H1 (cell line): ENCODE data around the gene LITAFD. TPM values are rescaled to one million over a fixed set of nuclear protein-coding genes. Genes with fewer than 3 reads are reported as not detected.

Experiments used
- CTCF ChIA-PET: fragments of 300-600 bp; sonication (Branson Sonifier 250); formaldehyde crosslinking; loops from one replicate; lab custom pipeline; 2021; ENCODE audit not compliant: partially characterized antibody; lab: Charles Lee
- POLR2A ChIA-PET: fragments of 300-600 bp; sonication (Branson Sonifier 250); formaldehyde crosslinking; loops from one replicate; lab custom pipeline; 2021; ENCODE audit warnings: inconsistent platforms; ENCODE audit not compliant: partially characterized antibody; lab: Charles Lee
- DNase-seq, 2 experiments: peaks; one replicate each; pipeline versions ENCODE4 v3.0.0 to v3.0.0-alpha.2; 2010 to 2022; ENCODE audit warnings: low spot score in 2 of 2, low read depth in 1 of 2, mixed read lengths in 1 of 2
- FAIRE-seq: peaks from 2 replicates; lab custom pipeline; 2011; peaks lifted over from hg19 to GRCh38; lab: Jason Lieb, UNC
- H2AFZ ChIP-seq: 2 replicates; pipeline ENCODE4 v1.8.1; 2012; ENCODE audit warnings: low read length, inconsistent platforms
- H2AK5ac ChIP-seq: 2 replicates; pipeline ENCODE4 v1.6.1; 2013; ENCODE audit warnings: low read depth, low read length
- H2BK120ac ChIP-seq: replicated peaks from 2 replicates; pipeline ENCODE3; 2013; ENCODE audit warnings: low read depth, low read length, inconsistent platforms
- H2BK12ac ChIP-seq: 2 replicates; pipeline ENCODE4 v1.6.1; 2013; ENCODE audit warnings: low read depth, low read length
- H2BK15ac ChIP-seq: 2 replicates; pipeline ENCODE4 v1.6.1; 2013; ENCODE audit warnings: low read length
- H2BK20ac ChIP-seq: 2 replicates; pipeline ENCODE4 v1.6.1; 2013; ENCODE audit warnings: low read length
- H2BK5ac ChIP-seq: 2 replicates; pipeline ENCODE4 v1.6.1; 2013; ENCODE audit warnings: low read depth, low read length
- H3K14ac ChIP-seq: 2 replicates; pipeline ENCODE4 v1.6.1; 2013; ENCODE audit warnings: inconsistent platforms; ENCODE audit not compliant: insufficient read length
- H3K18ac ChIP-seq: 2 replicates; pipeline ENCODE4 v1.6.1; 2013; ENCODE audit warnings: low read length; ENCODE audit errors: extremely low read depth
- H3K23ac ChIP-seq: 2 replicates; pipeline ENCODE4 v1.6.1; 2013; ENCODE audit warnings: inconsistent platforms; ENCODE audit not compliant: insufficient read length
- H3K23me2 ChIP-seq: 2 replicates; pipeline ENCODE4 v1.6.1; 2013; ENCODE audit warnings: low read depth, low read length
- H3K27ac ChIP-seq: 2 replicates; pipeline ENCODE4 v1.6.1; 2011; ENCODE audit warnings: low read depth, low read length, inconsistent platforms
- H3K27me3 ChIP-seq, 4 experiments: replicated peaks in 1 of 4; 1 replicate in 1 of 4; 2 replicates in 3 of 4; pipeline versions ENCODE4 v1.6.1 to v1.8.1; 2011 to 2013; ENCODE audit warnings: low read length in 3 of 4, mild to moderate bottlenecking in 3 of 4, inconsistent platforms in 2 of 4, mixed read lengths in 2 of 4, moderate library complexity in 1 of 4; ENCODE audit not compliant: control insufficient read depth in 3 of 4, insufficient read depth in 3 of 4; ENCODE audit errors: extremely low read depth in 1 of 4
- H3K36me3 ChIP-seq, 4 experiments: 2 replicates each; pipeline versions ENCODE4 v1.6.1 to v1.8.1; 2011 to 2013; ENCODE audit warnings: mild to moderate bottlenecking in 4 of 4, low read length in 3 of 4, moderate library complexity in 2 of 4, control low read depth in 1 of 4, inconsistent platforms in 1 of 4; ENCODE audit not compliant: insufficient read depth in 4 of 4, control insufficient read depth in 2 of 4
- H3K4ac ChIP-seq: replicated peaks from 2 replicates; pipeline ENCODE3; 2013; ENCODE audit warnings: low read length, low read depth, mixed read lengths, inconsistent platforms; ENCODE audit not compliant: insufficient read length
- H3K4me1 ChIP-seq, 4 experiments: replicated peaks in 1 of 4; 1 replicate in 1 of 4; 2 replicates in 3 of 4; pipeline versions ENCODE4 v1.6.1 to v1.8.1; 2011 to 2013; ENCODE audit warnings: low read length in 3 of 4, inconsistent platforms in 2 of 4, mixed read lengths in 1 of 4; ENCODE audit not compliant: insufficient read depth in 4 of 4, control insufficient read depth in 3 of 4
- H3K4me2 ChIP-seq, 2 experiments: 2 replicates each; pipeline versions ENCODE4 v1.6.1 to v1.8.1; 2011 to 2013; ENCODE audit warnings: low read depth in 2 of 2, low read length in 2 of 2, control low read depth in 1 of 2, inconsistent platforms in 1 of 2, mild to moderate bottlenecking in 1 of 2; ENCODE audit not compliant: insufficient read depth in 1 of 2
- H3K4me3 ChIP-seq, 4 experiments: fragments of 200-600, 300-600 bp in 1 of 4; sonication (generic), shearing (Covaris generic), sonication (Bioruptor Twin) in 1 of 4; 2 replicates each; pipeline versions ENCODE4 v1.5.1 to v1.8.1; 2011 to 2016; ENCODE audit warnings: low read length in 4 of 4, low read depth in 3 of 4, control low read depth in 2 of 4, inconsistent platforms in 2 of 4, mild to moderate bottlenecking in 2 of 4, mixed read lengths in 1 of 4, moderate library complexity in 1 of 4; ENCODE audit not compliant: insufficient read depth in 2 of 4; ENCODE audit errors: extremely low read depth in 1 of 4
- H3K56ac ChIP-seq: replicated peaks from 2 replicates; pipeline ENCODE3; 2013; ENCODE audit warnings: low read depth, mild to moderate bottlenecking, mixed read lengths, low read length, inconsistent platforms; ENCODE audit not compliant: insufficient read length
- H3K79me1 ChIP-seq: 2 replicates; pipeline ENCODE4 v1.6.1; 2013; ENCODE audit warnings: low read depth, low read length, control low read depth
- H3K79me2 ChIP-seq, 2 experiments: 2 replicates each; pipeline versions ENCODE4 v1.6.1 to v1.8.1; 2012 to 2013; ENCODE audit warnings: low read length in 2 of 2, mild to moderate bottlenecking in 2 of 2, inconsistent platforms in 1 of 2; ENCODE audit not compliant: insufficient read depth in 2 of 2, control insufficient read depth in 1 of 2
- H3K9ac ChIP-seq, 4 experiments: replicated peaks in 1 of 4; 1 replicate in 1 of 4; 2 replicates in 3 of 4; pipeline versions ENCODE4 v1.6.1 to v1.8.1; 2011 to 2013; ENCODE audit warnings: low read depth in 3 of 4, low read length in 3 of 4, control low read depth in 2 of 4, mild to moderate bottlenecking in 2 of 4, moderate library complexity in 2 of 4, inconsistent platforms in 1 of 4; ENCODE audit errors: extremely low read depth in 1 of 4
- H3K9me3 ChIP-seq, 2 experiments: 2 replicates each; pipeline versions ENCODE4 v1.6.1 to v1.8.1; 2012 to 2013; ENCODE audit warnings: mild to moderate bottlenecking in 2 of 2, moderate library complexity in 2 of 2, control low read depth in 1 of 2, inconsistent platforms in 1 of 2, low read depth in 1 of 2, low read length in 1 of 2, mixed read lengths in 1 of 2; ENCODE audit not compliant: insufficient read depth in 2 of 2
- H4K20me1 ChIP-seq, 2 experiments: replicated peaks in 1 of 2; 2 replicates each; pipeline versions ENCODE3 to v1.8.1; 2011 to 2013; ENCODE audit warnings: inconsistent platforms in 2 of 2, low read length in 2 of 2, mild to moderate bottlenecking in 1 of 2; ENCODE audit not compliant: insufficient read depth in 2 of 2, control insufficient read depth in 1 of 2
- H4K5ac ChIP-seq: 2 replicates; pipeline ENCODE4 v1.6.1; 2013; ENCODE audit warnings: low read length, low read depth, mixed read lengths, inconsistent platforms; ENCODE audit not compliant: insufficient read length
- H4K8ac ChIP-seq: 2 replicates; pipeline ENCODE4 v1.8.0; 2013; ENCODE audit warnings: mild to moderate bottlenecking, moderate library complexity, low read length, inconsistent platforms; ENCODE audit not compliant: insufficient read depth; ENCODE audit errors: extremely low read depth
- H4K91ac ChIP-seq: replicated peaks from 2 replicates; pipeline ENCODE3; 2013; ENCODE audit warnings: low read length, mixed read lengths, inconsistent platforms; ENCODE audit not compliant: insufficient read length
- POLR2A ChIP-seq, 2 experiments: IDR thresholded peaks; 1 replicate in 1 of 2; 2 replicates in 1 of 2; pipeline ENCODE4 v1.6.1; 2011; ENCODE audit warnings: low read depth in 2 of 2, low read length in 2 of 2, mild to moderate bottlenecking in 2 of 2; ENCODE audit errors: control extremely low read depth in 1 of 2
- SIRT6 ChIP-seq: IDR thresholded peaks from one replicate; pipeline ENCODE4 v1.7.1; 2012; ENCODE audit warnings: low read length, inconsistent platforms
- WGBS, 2 experiments: shearing (Covaris generic) in 1 of 2; methylation state at CpG; one replicate each; pipeline versions ENCODE4 v1.1.6 to v1.1.7; 2013 to 2015; ENCODE audit warnings: low lambda C conversion rate in 2 of 2, mixed read lengths in 2 of 2, inconsistent platforms in 1 of 2, low coverage in 1 of 2, missing lambda C conversion rate in 1 of 2; ENCODE audit not compliant: insufficient replicate concordance in 2 of 2, insufficient coverage in 1 of 2, insufficient read length in 1 of 2; ENCODE audit errors: extremely low coverage in 1 of 2, missing lambda C conversion rate in 1 of 2; 5-methylcytosine and 5-hydroxymethylcytosine counted together
- polyA plus RNA-seq, 7 experiments: library from polyadenylated mRNA; depleted of rRNA in 3 of 7; stranded (reverse) in 5 of 7; unstranded in 2 of 7; fragments of >200 nt in 5 of 7; fragments of 200-250 nt in 2 of 7; gene quantifications; 1 replicate in 5 of 7; 2 replicates in 1 of 7; 4 replicates in 1 of 7; pipeline versions ENCODE4 v1.2.1 to v1.2.3, GENCODE V29; 2011 to 2013; ENCODE audit warnings: missing spikeins in 2 of 7, mixed read lengths in 2 of 7
- total RNA-seq: library from RNA; stranded (reverse); fragmentation: NEBNext Ultra II Directional; extraction: Animal tissue kit (Norgen Biotek cat#: 25700); gene quantifications from 2 replicates; pipeline ENCODE4 v1.2.1, GENCODE V29; 2021

LITAFD gene
- total and polyA plus RNA-seq, 2 of the 8 experiments (the other 6 are each of a cell fraction or from before 2014, with no cell fraction given), result not detected

GRCh38 chr16:8864480-8865110 is 17.6 kb upstream of the LITAFD start:
- Histone ChIP-seq H4K20me1 (peaks cover 37 to 55% of the 10 kb centered on the region in 2 experiments), H2BK12ac (peak overlapping the region; percentile 80), H3K4ac (peak overlapping the region; percentile 90), H3K4me1 (peaks cover 22 to 49% (median 35%) of the 10 kb centered on the region in 4 experiments), H4K5ac (no peak overlapping the region), H3K79me2 (peaks cover 51 to 82% of the 10 kb centered on the region in 2 experiments), H3K36me3 (peaks cover 0 to 22% (median 4%) of the 10 kb centered on the region in 4 experiments; a peak in 4 of 8 replicates), H3K79me1 (peaks cover 31% of the 10 kb centered on the region), H3K23me2 (peaks cover 23% of the 10 kb centered on the region), H2BK20ac (no peak overlapping the region), H3K4me2 (peak overlapping the region; percentile 45 to 99; a peak in 3 of 4 replicates), H2BK120ac (peak overlapping the region; percentile 38), H2BK5ac (peak overlapping the region; percentile 94), H3K23ac (no peak overlapping the region), H4K91ac (peak overlapping the region; percentile 61), H2AFZ (no peak overlapping the region), H4K8ac (no peak overlapping the region; the same call in 1 of the 2 replicates), H3K18ac (peak overlapping the region; percentile 83; the same call in 1 of the 2 replicates), H3K27ac (no peak overlapping the region; the same call in 1 of the 2 replicates), H3K56ac (no peak overlapping the region), H3K9ac (no peak overlapping the region), H3K9me3 (no peaks in the 10 kb centered on the region), H3K4me3 (peak overlapping the region in 1 of 4 experiments; percentile 2; a peak in 1 of 8 replicates), H3K27me3 (no peaks in the 10 kb centered on the region), H2AK5ac (0 out of 2 replicates have a peak overlapping the region, but pooled peaks have one; percentile 5), H3K14ac (no peak overlapping the region), H2BK15ac (peak overlapping the region; percentile 9; the same call in 1 of the 2 replicates)
- 66% methylated on average over 12 of the region's 13 CpGs; no CpG with 5 or more reads in 1 of the 2 experiments for WGBS, 2 experiments
- ChIA-PET CTCF (interaction anchor here (1.0 to 10.5 kb wide), 8 partner anchors 10 to 186 kb away, joined by 3 to 90 read pairs (median 11); partner anchors contain the start of gene LITAFD), POLR2A (interaction anchor here (0.5 to 29.1 kb wide), 8 partner anchors 6 to 183 kb away, joined by 3 to 456 read pairs (median 6); partner anchors contain the start of genes CARHSP1, LITAFD, PMM2 and TMEM186)
- DNase-seq, result no peak
- no peak for TF ChIP-seq SIRT6
- 0 out of 3 replicates have a peak, but pooled peaks of 1 of the 2 experiments have one; percentile 7 for TF ChIP-seq POLR2A (IDR thresholded peaks at IDR 0.05; ENCODE audit: control extremely low read depth in 1 of 2, low read depth in 2 of 2, low read length in 2 of 2)
- no peak for FAIRE-seq
